Activated T-cell treated with anti-CD3 and anti-CD28 coated beads, Interleukin-2, amount 50 U/mL, for 4 hours (primary cell): ENCODE data around the gene JAML. TPM values are rescaled to one million over a fixed set of nuclear protein-coding genes. Genes with fewer than 3 reads are reported as not detected.
A peak's percentile ranks its signal among the peaks of the same experiment; 100 is the strongest.

Experiments used
- ATAC-seq, 2 donors: fragments of 200-7000 bp; cut with Tn5 transposase; one replicate each; pipeline ENCODE4 v1.10.0; 2021
- DNase-seq: peaks from one replicate; pipeline ENCODE4 v3.0.0-alpha.2; 2020
- H3K27me3 Mint-ChIP-seq: one replicate; pipeline ENCODE4 v1.8.0; 2021; ENCODE audit warnings: low read depth, mixed read lengths
- H3K36me3 Mint-ChIP-seq: one replicate; pipeline ENCODE4 v1.8.0; 2022; ENCODE audit warnings: mixed read lengths; ENCODE audit not compliant: insufficient read depth
- H3K4me1 Mint-ChIP-seq: one replicate; pipeline ENCODE4 v1.8.0; 2021; ENCODE audit warnings: low read depth, mixed read lengths
- H3K4me3 Mint-ChIP-seq: one replicate; pipeline ENCODE4 v1.8.0; 2021; ENCODE audit warnings: mild to moderate bottlenecking, moderate library complexity, mixed read lengths
- H3K9me3 Mint-ChIP-seq: one replicate; pipeline ENCODE4 v1.8.0; 2021; ENCODE audit warnings: mixed read lengths
- total RNA-seq, 3 donors: library from RNA; stranded (reverse); gene quantifications; one replicate each; pipeline ENCODE4 v1.2.1, GENCODE V29; 2021

JAML gene
- total RNA-seq, 3 donors from 2014 or later, result 135 to 153 (median 137) TPM

DNA sequence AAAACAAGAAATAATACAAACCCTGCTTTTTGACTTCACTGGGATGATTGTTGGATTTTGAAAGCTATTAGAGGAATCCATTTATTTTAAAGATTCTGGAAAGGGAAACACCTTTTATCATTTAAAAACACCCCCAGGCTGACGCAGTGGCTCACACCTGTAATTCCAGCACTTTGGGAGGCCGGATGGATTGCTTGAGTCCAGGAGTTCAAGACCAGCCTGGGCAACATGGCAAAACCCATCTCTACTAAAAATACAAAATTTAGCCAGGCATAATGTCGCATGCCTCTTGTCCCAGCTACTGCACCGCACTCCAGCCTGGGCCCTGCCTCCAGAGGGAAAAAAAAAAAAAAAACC, 48.1 kb downstream of the JAML start:
- no peak overlapping the region for H3K4me3 Mint-ChIP-seq
- ATAC-seq (no peak), DNase-seq (no peak)
- H3K27me3 Mint-ChIP-seq, result peaks cover 9% of the 10 kb centered on the region
- no peaks in the 10 kb centered on the region for H3K36me3 Mint-ChIP-seq
- H3K4me1 Mint-ChIP-seq, result no peaks in the 10 kb centered on the region
- H3K9me3 Mint-ChIP-seq, result no peaks in the 10 kb centered on the region

DNA sequence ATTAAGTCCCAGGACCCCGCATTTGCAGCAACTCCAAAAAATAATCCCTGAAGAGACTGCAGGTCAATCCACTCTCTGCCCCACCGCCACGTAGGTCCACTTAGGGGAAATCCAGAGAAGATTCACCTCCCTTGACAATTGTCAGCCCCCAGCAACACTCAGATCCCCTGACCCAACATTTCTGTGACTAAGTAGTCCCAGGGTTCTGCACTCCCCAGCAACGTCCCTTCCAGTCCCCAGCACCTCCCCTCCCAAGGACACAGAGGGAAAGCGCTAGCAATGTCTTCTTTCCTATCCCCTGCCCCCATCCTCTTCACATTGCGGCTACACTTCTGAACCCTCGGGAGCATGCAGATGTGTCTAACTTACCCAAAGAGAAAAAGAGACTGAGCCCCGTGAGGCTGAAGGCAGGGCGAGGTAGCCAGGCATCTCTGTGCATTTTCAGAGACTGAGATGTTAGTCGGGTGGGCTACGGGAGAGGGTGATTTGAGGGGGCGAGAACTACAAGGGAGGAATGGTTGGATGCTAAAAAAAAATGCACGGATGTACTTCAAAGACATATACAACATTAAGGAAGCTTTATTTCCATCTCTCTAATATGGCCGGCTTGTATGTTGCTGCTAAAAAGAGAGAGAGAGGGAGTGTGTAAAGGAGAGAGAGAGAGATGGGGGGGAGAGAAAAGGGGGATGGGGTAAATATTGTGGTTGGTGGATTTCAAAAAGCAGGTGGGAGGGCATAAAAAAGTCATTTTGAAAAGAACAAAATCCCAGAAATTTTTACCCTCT, 48.6 kb downstream of the JAML start, which contains the start of gene SCN2B:
TSS of gene SCN2B (minus strand) at position 647 of the 785 bp plus-strand sequence. CDS start at position 439, 208 bp downstream.
- Mint-ChIP-seq H3K36me3 (no peaks in the 10 kb centered on the region), H3K27me3 (peaks cover 9% of the 10 kb centered on the region), H3K4me3 (no peak within 1 kb of the TSS), H3K9me3 (no peaks in the 10 kb centered on the region), H3K4me1 (no peaks in the 10 kb centered on the region)
- DNase-seq, result no peak
- ATAC-seq, result no peak

DNA sequence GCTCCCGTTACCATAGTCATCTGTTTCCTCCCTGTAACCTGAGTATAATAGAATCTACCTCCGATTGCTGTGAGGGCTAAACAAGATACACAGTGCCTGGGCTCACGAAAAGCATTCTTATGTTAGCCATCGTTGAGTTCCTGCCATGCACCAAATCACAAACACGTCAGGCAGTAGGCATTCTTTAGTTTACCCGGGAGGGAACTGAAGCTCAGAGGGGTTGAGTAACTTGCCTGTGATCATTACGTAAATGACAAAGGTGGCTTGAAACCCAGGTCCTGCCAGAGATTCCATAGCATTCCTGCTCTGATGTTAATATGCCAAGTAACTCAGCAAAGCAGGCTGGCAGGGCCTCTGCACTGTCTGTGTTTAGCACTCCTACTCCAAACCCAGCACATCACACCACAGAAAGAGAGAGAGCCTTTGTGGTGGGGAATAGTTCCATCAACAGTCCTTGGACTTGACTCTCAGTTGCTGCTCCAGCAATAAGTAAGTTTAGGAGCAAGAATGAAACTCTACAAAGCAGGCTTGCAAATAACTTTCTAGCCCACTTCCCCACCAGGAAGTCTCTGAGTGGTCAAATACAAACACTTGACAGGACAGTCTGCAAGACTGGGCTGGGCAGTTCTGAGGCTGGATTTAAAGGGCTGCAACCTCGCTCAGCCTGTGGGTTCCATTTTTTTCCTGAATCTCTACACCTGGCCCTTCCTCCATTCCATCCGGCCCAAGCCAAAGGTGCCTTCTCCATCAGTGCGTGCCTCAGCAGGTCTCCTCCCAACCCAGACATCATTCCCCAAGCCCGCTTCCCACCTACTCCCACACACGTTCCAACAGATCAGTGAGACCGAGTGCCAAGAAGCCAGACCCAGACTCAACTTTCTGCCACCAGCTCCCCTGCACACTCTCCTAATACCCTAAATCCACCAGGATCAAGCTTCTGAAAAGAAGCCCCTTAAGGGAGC, 49.5 kb downstream of the JAML start:
- Mint-ChIP-seq H3K9me3 (no peaks in the 10 kb centered on the region), H3K4me1 (no peaks in the 10 kb centered on the region), H3K36me3 (no peaks in the 10 kb centered on the region), H3K27me3 (peaks cover 10% of the 10 kb centered on the region), H3K4me3 (no peak overlapping the region)
- DNase-seq (no peak), ATAC-seq (no peak)

DNA sequence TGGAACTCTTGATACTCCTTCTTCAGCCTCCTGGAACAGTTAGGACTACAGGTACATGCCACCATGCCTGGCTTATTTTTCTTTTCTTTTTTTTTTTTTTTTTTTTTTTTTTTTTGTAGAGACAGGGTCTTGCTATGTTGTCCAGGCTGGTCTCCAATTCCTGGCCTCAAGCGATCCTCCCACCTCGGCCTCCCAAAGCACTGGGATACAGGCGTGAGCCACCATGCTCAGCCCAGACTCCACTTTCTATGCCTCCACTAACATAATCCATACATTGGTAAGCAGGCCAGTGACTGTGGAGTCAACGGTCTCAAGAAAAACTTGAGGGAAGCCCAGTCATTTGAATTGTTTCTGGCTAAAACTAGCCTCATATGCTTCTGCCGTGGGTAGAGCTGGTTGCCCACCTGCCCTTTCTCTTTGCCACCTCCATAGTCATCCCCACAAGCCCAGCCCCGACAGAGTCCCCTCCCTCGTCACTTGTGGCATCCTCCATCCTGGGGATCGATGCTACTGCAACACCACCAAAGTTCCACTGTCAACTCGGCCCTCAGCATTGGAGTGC, 50.7 kb downstream of the JAML start:
- ATAC-seq (no peak), DNase-seq (no peak)
- Mint-ChIP-seq H3K4me3 (no peak overlapping the region), H3K4me1 (no peaks in the 10 kb centered on the region), H3K9me3 (no peaks in the 10 kb centered on the region), H3K36me3 (no peaks in the 10 kb centered on the region), H3K27me3 (peaks cover 12% of the 10 kb centered on the region)

DNA sequence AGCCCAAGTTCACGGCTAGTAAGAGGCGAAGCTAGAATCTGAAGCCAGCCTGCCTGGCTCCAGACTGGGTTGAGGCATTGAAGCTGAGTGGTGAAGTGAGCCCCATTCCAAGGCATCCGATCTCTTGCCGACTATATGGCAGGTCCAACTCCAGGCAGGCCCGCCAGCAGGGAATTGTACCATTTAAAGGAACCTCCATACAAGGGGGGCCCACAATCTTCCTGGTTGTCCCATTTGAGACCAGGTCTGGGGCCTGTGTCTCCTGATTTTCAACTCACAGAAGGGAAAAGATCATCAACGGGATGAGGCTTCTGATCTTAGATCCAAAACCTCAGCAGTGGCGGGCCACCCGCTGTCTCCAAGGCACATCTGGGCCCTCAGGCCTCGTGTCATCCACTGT, 52.5 kb downstream of the JAML start:
- DNase-seq (no peak), ATAC-seq (no peak)
- H3K4me1 Mint-ChIP-seq, result no peaks in the 10 kb centered on the region
- H3K36me3 Mint-ChIP-seq, result no peaks in the 10 kb centered on the region
- H3K4me3 Mint-ChIP-seq, result no peak overlapping the region
- peaks cover 14% of the 10 kb centered on the region for H3K27me3 Mint-ChIP-seq
- H3K9me3 Mint-ChIP-seq, result no peaks in the 10 kb centered on the region

DNA sequence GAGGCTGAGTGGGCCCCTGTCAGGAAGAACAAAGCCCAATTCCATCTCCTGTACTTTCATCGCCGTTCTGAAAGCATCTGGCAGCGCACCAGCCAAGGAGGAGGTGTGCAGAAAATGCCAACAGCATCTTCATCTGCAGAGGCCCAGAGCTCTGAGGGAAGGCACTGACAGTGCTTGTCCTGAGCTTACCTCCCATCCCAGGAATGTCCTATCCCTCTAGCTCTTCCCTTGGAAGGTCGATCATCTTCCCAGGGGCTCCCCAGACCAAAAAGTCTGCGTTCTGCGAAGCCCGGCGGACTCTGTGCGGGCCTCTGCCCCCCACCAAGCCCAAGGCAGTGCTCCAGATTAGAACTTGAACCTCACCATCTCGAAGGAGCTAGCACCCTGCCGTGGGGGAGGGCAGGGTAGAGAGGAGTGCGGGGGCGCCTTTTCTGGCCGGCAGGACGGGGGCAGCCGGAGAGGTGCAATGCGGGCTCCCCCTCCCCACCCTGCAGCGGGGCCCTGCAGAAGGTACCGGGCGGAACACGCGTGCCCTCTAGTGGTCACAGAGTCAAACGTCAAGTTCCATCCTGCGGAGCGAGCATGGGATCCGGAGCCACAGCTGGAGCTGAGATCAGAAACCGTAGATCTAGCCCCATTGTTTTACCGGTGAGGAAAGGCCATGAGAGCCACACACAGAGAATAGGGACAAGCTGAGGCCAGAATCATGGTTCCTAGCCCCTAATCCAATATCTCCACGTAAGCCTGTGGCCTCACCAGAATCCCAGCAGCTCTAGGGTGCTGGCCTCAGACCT, 53.3 kb downstream of the JAML start:
- Mint-ChIP-seq H3K4me1 (no peaks in the 10 kb centered on the region), H3K9me3 (no peaks in the 10 kb centered on the region)

DNA sequence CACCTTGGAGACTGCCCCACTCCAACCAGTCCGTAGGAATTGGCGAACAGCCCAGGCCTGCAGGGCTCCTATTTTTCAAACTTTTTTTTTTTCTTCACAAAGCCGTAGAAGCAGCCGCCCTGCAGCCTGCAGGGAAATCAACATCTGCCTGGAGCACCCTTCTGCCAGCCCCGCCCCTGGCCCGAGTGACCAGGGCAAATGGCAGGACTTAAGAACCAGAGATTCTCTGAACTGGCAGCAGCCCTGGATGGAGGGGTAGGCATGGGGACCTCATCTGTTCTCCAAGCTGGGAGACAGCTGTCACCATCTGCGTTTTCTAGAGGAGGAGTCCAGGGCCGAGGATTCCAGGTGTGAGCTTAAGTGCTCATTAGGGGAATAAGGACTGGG, 53.9 kb downstream of the JAML start:
- ATAC-seq, result no peak
- Mint-ChIP-seq H3K36me3 (no peaks in the 10 kb centered on the region), H3K4me3 (no peak overlapping the region), H3K4me1 (no peaks in the 10 kb centered on the region), H3K9me3 (no peaks in the 10 kb centered on the region), H3K27me3 (peaks cover 12% of the 10 kb centered on the region)
- DNase-seq, result no peak

More for the DNA sequence above, 53.3 kb downstream of the JAML start:
- Mint-ChIP-seq H3K36me3 (no peaks in the 10 kb centered on the region), H3K4me3 (no peak overlapping the region), H3K27me3 (peaks cover 17% of the 10 kb centered on the region)
- DNase-seq (peak; percentile 69), ATAC-seq (peak; percentile 91)

DNA sequence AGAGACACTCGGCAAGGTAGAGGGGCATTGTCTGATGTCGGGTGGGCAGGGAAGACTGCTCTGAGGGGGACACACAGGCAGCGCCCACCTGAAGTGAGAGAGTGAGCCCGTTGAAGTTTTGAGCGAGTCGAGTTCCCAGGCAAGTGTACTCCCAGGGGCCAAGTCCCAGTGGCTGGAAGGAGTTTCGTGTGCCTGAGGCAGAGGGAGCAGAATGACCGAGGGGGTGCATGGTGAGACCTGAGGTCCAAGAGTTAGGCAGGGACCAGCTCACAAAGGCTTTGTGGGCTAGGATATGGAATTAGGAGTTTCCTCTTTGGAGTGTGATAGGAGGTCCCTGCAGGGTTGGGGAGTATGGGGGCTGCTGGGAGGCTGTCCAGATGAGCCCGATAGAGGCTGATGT, 54.6 kb downstream of the JAML start:
- H3K4me3 Mint-ChIP-seq, result no peak overlapping the region
- no peaks in the 10 kb centered on the region for H3K36me3 Mint-ChIP-seq
- no peaks in the 10 kb centered on the region for H3K9me3 Mint-ChIP-seq
- H3K4me1 Mint-ChIP-seq, result no peaks in the 10 kb centered on the region
- DNase-seq, result no peak
- ATAC-seq, result no peak
- peaks cover 12% of the 10 kb centered on the region for H3K27me3 Mint-ChIP-seq

DNA sequence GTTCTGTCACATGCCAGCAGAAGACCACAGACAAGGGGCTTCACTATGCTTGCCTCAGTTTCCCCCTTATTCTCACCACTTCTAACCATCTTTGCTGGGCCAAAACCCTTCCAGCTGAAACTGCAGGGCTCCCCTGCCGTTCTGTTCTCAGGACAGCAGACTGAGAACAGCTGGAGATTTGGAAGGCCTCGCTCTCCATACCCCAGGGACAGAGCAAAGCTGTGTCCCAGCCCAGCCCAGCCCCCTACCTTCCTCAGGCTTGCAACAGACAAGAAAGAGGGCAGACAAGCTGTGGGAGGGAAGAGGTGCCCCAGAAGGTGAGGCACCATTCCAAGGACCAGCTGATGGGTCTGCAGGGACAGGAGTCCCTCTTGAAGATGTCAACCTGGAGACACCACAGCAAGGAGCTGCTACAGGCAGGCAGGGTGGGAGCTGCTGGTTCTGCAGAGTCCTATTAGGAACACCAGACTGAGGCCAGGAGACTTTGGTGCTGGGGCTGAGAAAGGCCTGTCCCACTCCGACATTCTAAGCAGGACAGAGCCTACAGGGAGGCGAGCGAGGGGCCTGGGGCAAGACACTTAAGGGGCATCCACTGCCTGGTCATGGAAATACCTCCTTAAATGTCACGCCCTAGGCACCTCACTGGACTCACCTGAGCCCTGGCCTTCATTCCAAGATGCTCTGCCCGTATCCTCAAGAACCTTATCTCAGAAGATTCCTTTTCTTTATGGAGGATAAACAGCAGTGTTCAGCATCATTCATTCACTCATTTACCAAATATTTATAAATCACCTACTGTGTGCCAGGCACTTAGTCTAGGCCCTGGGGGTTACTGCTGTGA, 55.3 kb downstream of the JAML start:
- DNase-seq, result no peak
- no peaks in the 10 kb centered on the region for H3K4me1 Mint-ChIP-seq
- no peaks in the 10 kb centered on the region for H3K36me3 Mint-ChIP-seq

DNA sequence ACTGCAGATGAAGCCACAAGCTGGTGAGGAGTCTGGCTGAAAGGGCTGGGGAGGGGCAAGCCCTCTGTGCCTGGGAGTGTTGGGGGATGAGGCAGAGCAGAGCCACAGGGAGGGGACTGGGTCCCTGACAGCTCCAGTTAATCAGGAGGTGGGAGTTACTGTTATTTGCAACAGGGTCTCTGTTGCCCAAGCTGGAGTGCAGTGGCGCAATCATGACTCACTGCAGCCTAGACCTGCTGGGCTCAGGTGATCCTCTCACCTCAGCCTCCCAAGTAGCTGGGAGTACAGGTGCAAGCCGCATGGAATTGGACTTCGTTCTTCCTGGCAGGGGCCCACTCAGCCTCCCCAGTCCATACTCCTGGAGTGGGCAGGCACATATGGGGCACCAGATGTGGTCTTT, 56.1 kb downstream of the JAML start:
- H3K27me3 Mint-ChIP-seq, result peaks cover 12% of the 10 kb centered on the region
- no peak overlapping the region for H3K4me3 Mint-ChIP-seq
- ATAC-seq (no peak), DNase-seq (no peak)
- H3K36me3 Mint-ChIP-seq, result no peaks in the 10 kb centered on the region
- H3K9me3 Mint-ChIP-seq, result no peaks in the 10 kb centered on the region
- H3K4me1 Mint-ChIP-seq, result no peaks in the 10 kb centered on the region

More for the DNA sequence above, 55.3 kb downstream of the JAML start:
- no peaks in the 10 kb centered on the region for H3K9me3 Mint-ChIP-seq
- no peak for ATAC-seq
- peaks cover 12% of the 10 kb centered on the region for H3K27me3 Mint-ChIP-seq
- H3K4me3 Mint-ChIP-seq, result no peak overlapping the region

DNA sequence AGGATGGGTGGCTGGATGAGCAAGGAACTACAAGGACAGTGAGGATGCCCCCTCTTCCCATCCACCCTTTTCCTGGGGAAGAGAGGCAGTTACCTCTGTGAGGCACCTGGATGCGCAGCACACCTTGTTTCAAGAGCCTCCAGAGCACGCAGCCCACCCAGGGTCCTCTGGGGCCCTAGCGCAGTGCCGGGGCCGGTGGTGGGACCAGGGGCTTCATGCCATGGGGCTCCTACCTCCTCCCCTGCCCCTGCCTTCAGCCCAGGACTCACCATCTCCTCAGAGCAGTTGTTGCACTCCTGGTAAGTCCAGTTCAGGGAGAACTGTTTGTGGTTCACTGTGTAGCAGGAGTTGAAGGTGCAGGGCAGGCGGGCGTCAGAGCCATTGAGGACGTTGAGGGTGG, 56.5 kb downstream of the JAML start:
- H3K4me3 Mint-ChIP-seq, result no peak overlapping the region
- DNase-seq, result no peak
- H3K27me3 Mint-ChIP-seq, result peaks cover 16% of the 10 kb centered on the region
- no peaks in the 10 kb centered on the region for H3K9me3 Mint-ChIP-seq
- H3K36me3 Mint-ChIP-seq, result no peaks in the 10 kb centered on the region
- ATAC-seq, result no peak
- no peaks in the 10 kb centered on the region for H3K4me1 Mint-ChIP-seq

DNA sequence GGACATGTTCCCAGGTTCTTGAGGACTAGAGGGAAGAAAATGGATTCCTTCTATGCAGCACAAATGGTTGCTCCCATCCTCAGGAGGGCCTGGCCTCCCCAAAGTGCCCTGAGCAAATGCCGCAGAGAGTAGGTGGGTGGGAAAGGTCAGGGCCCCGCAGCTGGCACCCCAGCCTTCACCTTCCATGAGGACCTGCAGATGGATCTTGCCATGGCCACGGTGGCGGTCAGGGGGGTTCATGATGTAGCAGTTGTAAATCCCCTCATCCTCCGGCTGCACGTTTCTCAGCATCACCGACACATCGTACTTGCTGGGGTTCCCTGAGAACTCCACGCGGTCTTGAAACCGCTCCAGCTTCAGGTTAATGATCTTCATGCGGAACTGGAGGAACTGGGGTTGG, 56.9 kb downstream of the JAML start:
- DNase-seq (no peak), ATAC-seq (no peak)
- no peaks in the 10 kb centered on the region for H3K36me3 Mint-ChIP-seq
- H3K9me3 Mint-ChIP-seq, result no peaks in the 10 kb centered on the region
- no peak overlapping the region for H3K4me3 Mint-ChIP-seq
- H3K27me3 Mint-ChIP-seq, result peaks cover 16% of the 10 kb centered on the region
- no peaks in the 10 kb centered on the region for H3K4me1 Mint-ChIP-seq

DNA sequence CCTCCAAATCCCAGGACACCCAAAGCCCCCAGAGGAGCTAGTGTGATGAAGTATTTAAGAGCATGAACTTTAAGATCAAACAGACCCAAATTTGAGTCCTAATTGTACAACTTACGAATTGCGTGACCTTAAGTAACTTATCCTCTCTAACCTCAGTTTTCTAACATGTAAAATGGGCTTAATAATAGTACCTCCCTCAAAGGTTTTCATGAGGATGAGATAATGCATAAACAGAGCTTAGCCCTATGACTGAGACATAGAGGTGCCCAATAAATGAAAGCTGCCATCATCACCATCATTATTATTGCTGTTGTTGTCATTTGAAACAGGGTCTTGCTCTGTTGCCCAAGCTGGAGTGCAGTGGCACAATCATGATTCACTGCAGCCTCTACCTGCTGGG, 57.6 kb downstream of the JAML start:
- H3K4me1 Mint-ChIP-seq, result no peaks in the 10 kb centered on the region
- peaks cover 16% of the 10 kb centered on the region for H3K27me3 Mint-ChIP-seq
- ATAC-seq (no peak), DNase-seq (no peak)
- no peak overlapping the region for H3K4me3 Mint-ChIP-seq
- H3K36me3 Mint-ChIP-seq, result no peaks in the 10 kb centered on the region
- no peaks in the 10 kb centered on the region for H3K9me3 Mint-ChIP-seq
